ENCODE results near the gene ZRANB3.
"Not testable (repeated sequence)": the region's sequence is repeated elsewhere in the genome, so short reads cannot be mapped to it uniquely, and the experiment has no call there.

The ZRANB3 gene

DNA sequence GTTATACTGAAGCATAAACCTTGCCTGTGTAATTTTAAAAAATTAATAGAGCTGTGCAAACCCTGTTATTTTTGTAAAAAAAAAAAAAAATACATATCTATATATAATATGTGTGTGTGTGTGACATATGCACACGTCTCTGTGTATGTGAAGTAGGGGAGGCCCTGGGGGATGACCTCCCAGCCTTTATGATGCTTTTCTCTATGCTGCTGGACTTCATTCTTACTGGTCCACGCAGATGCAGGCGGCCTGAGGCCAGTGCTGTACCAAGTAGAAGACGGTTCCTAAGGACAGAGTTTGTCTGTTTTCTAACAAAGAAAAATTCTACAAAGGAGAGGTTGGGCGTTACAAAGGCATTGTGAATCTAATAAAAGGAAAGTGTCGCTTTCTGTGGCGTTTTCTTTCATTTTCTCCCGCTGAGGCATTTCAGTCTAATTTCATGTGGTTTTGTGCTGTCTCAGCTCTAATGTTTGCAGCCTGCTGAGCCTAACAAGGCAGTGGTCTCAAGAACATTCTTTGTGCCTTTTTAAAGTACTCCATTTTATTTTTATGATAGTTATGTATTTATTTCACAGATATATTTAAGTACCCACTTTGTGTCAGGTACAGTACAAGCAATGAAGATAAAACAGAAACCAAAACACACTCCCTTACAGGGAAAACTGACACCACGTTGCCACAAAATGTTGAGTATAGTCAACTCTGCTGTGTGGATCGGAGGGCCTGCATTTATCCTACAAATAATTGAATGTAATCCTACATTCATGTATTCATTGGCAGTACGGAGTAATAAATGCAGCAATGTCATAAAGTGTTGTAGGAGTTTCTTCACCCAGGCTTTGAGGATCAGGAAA is 360.9 kb downstream of the ZRANB3 start:
- DNase-seq, result peak; percentile 5 to 36

DNA sequence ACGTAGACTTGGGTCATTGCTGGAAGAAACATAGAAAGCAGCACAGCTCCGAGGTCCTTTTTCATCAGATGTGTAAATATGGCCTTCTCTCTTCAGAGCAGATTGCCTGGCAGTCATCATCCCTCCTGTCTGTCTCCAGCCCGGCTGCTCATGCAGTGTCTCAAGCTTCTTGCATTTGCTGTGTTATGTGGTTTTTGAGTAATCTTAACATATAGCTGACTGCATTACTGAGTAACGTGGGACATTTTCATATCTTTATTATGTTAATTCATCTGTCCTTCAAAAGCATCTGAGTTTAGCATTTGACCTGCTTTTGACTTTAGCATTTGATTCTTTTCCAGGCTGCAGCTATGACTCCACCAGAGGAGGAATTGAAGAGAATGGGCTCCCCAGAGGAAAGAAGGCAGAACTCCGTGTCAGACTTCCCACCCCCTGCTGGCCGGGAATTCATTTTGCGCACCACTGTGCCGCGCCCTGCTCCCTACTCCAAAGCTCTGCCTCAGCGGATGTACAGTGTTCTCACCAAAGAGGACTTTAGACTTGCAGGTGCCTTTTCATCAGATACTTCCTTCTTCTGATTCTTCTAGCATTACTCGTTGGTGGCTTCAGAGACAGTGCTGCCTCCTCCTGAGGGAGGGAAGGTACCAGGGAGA is 362.7 kb downstream of the ZRANB3 start:
- no peak for DNase-seq

DNA sequence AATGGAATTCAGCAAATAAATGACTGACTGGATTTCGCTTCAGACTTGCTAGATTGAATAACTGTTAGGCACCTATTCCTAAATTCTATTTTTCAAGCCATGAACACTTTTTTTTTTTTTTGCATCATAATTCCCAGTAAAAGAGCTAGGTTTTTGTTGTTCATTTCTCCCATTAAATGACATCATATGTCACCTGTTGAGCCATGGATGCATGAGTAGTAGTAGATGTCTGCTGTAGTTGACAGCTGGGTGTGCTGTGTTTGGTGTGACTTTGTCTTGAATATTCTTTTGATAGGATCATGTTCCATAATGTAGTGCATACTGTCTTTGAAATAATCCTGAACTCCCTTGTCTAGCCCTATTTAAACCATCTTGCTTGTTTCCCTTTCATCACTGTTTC is 363.7 kb downstream of the ZRANB3 start:
- no peak for DNase-seq

DNA sequence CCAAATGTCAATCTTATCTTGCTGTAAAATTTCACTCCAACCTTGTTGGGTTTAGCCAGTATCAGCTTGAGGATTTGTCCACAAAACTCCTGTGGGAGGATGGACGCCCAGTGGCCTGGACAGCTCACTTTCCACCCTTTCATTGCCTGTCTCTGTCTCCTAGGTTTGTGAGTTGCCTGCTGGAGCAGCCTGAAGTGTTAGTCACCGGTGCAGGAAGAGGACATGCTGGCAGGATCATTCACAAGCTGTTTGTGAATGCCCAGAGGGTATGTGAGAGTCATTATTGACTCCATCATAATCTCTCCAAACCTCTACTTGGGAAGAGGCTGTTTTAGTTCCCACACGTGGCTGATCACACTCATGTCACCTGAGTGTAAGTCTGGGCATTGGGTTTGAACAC is 366.6 kb downstream of the ZRANB3 start:
- peak; percentile 43 to 89 for DNase-seq

DNA sequence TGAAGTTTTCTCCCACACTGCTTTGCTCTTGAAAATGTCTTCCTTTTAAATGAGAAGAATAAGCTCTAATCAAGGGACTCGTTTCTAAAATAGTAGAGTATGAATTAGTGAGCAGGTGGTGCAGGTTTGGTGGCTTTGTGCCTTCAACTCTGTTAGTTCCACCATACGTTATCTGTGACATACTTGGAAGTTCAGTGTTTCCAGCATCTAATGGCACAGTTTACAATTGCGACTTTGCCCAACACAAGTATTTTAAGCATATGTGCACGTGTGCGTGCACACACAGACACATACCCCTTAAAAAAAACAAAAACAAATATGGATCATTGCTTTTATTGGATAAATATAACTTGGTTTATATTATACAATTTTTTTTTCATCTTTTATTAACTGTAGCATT is 367.1 kb downstream of the ZRANB3 start:
- peak in 1 of 2 experiments; percentile 28 for DNase-seq

DNA sequence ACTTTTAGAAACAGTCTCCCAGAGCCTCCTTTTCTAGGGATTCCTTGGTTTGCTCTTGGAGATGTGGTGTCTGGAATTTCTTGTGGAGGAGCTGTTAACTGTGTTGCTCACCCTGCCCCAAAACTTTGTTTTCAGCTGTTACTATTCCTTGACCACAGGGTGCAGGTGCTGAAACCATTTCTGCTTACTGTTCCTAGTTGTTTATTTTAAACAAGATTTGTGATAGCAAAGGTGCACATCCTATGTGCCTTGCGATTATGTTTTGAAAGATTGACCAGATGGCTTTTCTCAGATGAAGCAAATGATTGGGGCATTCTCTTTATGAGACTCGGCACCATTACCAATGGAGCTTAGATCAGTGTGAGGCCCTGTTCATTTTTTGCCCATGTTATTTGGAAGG is 367.7 kb downstream of the ZRANB3 start:
- DNase-seq, result peak in 1 of 2 experiments; percentile 12

DNA sequence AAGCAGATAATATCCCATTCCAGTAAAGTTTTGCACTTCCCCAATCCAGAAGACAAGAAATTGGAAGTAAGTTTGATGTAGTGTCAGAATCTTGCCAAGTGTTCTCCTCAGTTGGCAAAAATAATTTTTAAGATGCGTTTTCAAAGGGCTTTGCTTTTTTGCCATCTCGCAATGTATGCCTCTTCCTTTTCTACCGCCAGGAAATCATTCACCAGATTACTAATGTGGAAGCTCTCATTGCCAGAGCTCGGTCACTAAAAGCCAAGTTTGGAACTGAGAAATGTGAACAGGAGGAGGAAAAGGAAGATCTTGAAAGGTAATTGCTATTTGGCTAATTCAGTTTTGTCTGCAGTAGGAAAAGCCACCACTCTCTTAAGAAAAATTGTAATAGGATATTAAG is 368.2 kb downstream of the ZRANB3 start:
- DNase-seq, result no peak

DNA sequence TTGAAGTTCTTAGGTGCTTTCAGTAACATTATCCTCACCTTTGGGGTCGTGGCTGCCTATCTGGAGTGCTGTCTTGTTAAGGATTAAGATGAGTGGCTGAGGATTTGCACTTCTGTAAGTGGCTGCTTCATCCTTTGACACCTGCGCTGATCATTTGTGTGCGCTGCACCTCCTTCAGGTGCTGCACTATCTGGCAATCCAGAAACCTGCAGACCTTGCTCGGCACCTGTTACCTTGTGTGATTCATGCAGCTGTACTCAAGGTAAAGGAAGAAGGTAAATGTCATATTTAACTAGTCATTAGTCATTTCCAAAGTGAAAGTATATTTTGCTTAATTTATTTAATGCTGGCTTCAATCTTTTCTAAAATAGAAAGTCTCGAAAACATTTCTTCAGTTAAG is 368.6 kb downstream of the ZRANB3 start:
- DNase-seq, result peak in 1 of 2 experiments; percentile 14

DNA sequence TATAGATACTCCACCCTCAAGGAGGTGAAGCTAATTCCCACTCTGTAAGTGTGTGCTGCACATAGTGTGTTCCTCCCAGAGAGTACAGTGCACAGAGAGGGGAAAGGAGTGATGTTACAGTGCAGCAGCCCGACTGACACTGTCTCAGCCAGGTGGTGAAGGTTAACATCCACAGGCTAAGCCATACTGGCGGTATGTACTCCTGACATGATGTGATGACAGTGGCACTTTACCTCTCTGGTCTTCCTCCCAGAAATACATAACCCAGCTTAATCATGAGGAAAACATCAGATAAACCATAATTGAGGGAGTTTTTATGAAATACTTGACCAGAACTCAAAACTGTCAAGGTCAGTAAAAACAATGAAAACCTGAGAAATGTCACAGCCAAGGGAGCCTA is 371.8 kb downstream of the ZRANB3 start:
- no peak for DNase-seq

DNA sequence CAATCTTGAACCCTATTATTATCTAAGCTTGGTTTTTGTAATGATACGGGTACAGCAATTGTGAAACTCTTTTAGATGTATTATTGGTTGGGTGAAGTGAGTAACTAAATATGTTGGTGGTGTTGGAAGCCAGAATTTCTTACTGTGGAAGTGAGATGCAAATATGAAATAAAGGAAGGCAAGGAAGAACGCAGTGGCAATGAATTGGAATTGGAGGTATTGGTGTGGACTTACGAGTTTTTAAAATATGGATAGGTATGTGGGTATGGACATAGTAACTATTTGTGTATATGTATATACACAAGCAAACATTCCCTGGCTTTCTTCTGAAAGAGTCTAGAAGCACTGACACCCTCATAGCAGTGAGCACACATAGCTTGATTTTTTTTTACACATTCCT is 373.2 kb downstream of the ZRANB3 start:
- DNase-seq, result no peak

DNA sequence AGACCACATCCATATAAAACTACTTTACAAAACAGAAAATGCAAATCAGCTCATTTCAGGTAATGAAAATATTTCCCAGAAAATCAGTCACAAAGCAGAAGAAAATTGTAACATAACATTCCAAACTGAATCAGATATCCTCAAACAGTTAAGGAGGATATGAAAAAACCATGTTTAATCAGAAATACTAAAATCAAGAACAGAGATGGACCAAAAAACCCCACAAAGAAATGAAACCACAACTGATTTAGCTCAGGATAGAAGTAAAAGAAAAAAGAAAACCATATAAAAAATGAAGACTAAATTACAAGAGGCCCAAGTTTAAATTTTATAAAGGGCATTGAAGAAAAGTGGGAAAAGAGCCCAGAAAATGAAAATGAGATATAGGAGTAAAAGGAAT is 376.1 kb downstream of the ZRANB3 start:
- no peak for DNase-seq

DNA sequence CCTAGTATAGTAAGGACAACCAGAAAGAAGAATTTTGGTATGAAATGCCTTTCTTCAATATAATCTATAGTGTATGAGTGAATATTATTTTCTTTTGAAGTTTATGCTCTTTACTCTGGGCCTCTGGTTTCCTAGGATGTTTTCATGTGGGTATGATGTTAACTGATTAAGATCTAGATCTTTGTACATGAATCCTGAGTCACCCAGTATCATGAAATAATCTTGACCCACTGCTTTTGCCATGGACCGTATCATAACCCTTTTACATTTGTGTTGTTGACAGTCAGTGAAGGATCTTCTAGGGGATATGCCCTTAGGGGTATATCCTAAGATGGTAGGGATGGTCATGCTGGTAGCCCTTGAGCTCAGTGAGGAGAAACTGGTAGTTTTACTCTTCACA is 378.7 kb downstream of the ZRANB3 start:
- DNase-seq, result no peak

DNA sequence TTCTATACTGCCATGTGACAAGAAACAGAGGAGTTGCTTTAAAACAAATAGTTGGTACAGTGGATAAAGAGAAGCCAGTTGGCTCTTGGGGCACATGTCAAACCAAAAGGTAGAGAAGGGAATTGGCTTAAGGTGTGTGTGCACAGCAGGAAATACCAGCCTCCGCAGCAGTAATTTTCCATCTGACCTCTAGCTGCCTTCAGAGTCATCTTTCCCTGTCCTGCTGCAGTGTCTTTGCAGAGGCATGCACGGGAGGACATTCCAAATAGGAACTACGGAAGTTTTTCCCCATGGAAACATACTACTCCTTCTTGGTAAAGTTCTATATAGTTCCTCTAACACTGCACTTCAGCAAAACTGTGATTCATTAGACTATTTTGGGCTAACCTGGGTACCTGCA is 379.4 kb downstream of the ZRANB3 start:
- no peak for DNase-seq

DNA sequence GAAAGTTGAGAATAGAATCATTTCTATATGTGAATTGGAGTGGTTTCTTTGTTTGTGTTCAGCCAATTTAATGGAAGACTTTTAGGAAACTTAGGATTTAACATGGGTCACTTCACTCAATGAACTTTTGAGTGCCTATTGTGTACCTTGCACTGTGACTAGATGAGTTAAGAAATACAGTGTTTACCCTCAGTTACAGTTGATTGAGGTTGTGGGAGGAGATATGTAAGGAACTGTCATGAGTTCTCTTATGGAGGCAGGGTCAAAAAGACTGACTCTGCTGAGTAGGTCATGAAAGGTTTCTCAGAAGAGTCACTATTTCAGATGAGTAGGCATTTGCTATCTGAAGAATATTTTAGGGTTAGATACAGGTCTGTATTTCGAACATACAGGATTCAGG is 380.3 kb downstream of the ZRANB3 start:
- DNase-seq, result no peak

DNA sequence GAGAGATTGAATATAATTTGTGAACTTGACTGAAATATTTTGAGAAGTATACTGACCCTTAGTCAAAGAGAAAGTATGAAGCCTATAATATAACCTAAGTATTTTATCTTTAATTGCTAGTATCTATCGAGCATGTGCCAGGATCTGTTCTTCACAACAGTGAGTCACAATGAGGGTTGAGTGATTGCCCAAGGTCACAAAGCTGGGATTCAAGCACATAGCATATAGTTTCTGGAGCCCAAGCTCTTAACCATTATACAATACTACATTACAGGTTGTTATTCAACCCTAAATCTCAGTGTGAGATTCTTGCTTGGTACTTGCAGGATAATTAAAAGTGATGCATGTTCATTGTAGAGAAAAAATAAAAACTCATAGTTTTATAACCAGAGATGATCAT is 381.8 kb downstream of the ZRANB3 start:
- DNase-seq, result no peak

DNA sequence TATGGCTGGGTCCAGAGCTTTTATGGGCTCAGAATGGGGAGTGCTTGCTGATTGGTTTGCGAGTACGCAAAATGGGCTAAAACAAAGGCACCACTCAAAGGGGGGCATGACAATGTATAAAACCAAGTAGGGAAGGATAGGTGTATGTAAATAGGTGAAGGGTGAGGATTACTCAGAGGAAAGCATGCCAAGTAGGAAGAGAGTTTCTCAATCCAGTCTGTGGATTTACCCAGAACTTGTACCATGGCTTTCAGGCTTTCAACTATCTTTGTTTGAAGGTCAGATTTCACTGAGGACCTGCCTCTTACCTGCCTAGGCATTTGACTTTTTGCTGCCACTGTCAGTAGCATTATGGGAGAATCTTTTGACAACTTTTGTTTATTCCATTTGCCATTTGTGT is 386.7 kb downstream of the ZRANB3 start:
- no peak for DNase-seq

DNA sequence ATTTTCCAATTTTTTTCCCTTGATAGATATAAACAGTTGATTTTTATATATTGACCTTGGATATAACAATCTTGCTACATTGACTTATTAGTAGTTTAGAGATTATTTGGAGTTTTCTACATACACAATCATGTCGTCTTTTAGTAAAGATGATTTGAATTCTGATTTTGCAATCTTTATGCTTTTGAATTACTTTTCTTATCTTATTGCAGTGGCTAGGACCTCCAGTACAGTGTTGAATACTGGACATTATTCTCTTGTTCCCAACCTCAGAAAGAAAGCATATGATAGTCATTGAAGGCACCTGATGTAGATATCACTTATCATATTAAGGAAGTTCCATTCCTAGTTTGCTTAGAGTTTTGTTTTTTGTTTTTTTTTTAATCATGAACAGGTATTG is 388.7 kb downstream of the ZRANB3 start:
- DNase-seq, result no peak

DNA sequence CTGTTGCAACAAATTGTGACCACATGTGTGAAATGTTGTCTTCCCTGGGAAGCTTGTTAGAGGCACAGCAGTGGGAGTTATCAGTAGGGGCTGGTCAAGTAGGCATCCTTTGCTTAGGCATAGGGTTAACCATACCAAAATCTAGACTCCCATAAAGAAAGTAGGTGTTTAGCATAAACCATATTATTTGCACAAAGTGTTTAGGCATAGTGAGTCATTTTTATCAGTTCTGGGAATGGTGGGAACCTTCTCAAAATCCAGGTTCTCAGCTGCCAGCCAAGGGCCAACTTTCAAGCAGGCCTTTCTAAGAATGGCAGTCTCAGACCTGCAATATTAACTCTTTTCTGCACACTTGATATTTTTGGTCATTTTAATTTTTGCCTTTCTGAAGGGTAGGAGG is 390.4 kb downstream of the ZRANB3 start:
- DNase-seq, result no peak

DNA sequence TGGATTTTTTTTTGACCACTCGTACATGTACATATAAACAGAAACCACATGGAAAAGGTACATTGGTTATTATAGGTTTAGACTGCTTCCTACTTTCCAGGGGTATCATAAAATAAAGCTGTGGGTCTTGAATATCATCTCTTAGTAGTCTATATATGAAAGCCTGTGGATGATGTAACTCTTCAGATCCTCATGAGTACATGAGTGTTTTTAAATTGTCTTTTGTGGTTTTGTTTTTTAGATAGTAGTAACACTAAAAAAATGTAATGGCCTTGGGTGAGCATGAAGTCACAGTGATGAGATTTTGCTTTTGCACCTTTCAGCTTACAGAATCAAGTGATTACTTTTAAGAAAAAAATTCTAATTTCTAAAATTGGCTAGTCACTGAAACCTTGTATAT is 398.7 kb downstream of the ZRANB3 start:
- DNase-seq, result no peak

DNA sequence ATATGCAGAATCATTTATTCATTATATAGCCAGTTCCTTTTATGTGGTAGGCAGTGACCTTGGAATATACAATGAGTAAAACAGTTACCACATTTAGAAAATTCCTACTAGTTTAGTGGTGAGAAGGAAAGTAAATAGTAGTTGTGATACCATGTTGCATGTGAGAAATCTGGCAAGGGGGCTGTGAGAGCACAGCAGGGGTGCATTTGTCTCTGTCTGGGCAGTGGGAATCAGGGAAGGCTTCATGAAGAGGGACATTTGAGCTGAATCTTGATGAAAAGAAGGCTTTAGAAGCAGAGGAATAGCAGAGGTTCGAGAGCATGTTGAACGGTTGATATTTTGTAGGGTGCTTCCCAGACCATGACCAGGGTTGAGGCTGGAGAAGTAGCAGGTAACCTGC is 400.3 kb downstream of the ZRANB3 start:
- DNase-seq, result no peak

DNA sequence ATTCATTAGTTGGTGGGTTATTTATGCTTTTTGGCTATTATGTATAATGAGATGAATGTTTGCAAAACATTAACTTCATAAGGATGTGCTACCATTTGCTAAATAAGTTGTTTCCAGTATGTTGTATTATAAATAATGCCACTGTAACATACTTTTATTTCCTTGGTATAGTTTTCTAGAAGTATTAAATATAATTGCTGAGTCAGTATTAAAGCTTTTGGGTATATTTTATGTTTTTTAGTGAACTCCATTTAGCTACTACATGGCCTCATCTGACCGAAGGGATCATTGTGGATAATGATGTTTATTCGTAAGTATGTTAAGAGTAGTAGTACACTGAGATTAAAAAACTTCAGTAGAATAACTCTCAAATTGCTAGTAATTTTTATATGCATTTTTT is 405.1 kb downstream of the ZRANB3 start:
- no peak for DNase-seq

DNA sequence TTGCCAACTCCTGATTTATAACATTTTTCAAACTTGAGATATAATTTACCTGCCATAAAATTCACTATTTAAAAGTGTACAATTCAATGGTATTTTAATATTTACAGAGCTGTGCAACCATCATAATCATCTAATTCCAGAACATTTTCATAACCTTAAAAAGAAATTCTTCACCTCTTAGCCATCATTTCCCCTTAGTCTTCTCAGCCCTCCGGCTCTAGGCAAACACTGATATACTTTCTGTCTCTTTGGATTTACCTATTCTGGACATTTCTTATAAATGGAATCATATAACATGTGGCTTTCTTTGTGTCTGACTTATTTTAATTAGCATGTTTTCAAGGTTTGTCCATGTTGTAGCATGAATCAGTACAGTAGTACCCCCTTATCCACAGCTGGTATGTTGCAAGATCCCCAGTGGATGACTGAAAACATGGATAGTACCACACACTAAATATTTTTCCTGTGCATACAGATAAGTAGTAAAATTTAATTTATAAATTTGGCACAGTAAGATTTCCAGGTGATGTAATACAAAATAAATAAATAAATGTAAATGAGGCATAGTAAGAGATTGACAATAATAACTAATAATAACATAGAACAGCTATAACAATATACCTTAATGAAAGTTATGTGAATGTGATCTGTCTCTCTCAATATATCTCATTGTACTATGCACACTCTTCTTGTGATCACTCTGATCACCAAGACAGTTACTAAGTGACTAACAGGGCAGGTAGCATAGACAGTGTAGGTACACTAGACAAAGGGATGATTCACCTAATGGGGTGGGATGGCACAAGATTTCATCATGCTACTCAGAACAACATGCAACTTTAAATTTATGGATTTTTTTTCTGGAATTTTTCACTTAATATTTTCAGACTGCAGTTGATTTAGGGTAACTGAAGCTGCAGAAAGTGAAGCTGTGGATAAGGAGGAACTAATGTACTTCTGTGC is 405.8 kb downstream of the ZRANB3 start:
- DNase-seq, result no peak

DNA sequence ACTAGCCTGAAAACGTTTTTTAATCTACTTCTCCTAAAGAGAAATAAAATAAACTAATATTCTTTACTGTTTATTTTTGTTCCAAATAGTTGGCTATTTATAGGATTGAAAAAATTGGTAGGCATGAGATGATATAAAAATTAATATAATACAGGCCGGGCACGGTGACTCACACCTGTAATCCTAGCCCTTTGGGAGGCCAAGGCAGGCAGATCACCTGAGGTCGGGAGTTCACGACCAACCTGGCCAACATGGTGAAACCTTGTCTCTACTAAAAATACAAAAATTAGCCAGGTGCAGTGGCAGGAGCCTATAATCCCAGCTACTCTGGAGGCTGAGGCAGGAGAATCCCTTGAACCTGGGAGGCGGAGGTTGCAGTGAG is 409.4 kb downstream of the ZRANB3 start:
- DNase-seq, result not testable (repeated sequence)

All from NCI-H2081 (cell line).